Nephron progenitor cell (in vitro differentiated cells): Measurements from ENCODE around the gene UBE2J2.
"Not testable (repeated sequence)": the region's sequence is repeated elsewhere in the genome, so short reads cannot be mapped to it uniquely, and the experiment has no call there.

Source experiments
- DNase-seq: peaks from one replicate; pipeline ENCODE4 v3.0.0; 2021
- H3K27ac Mint-ChIP-seq: 2 replicates; pipeline ENCODE4 v1.8.0; 2021; ENCODE audit warnings: mild to moderate bottlenecking, moderate library complexity, mixed read lengths
- H3K27me3 Mint-ChIP-seq: 2 replicates; pipeline ENCODE4 v1.8.0; 2021; ENCODE audit warnings: mild to moderate bottlenecking, low read depth, mixed read lengths; ENCODE audit not compliant: poor library complexity
- H3K36me3 Mint-ChIP-seq: 2 replicates; pipeline ENCODE4 v1.8.0; 2021; ENCODE audit warnings: low read depth, mixed read lengths
- H3K4me1 Mint-ChIP-seq: 2 replicates; pipeline ENCODE4 v1.8.0; 2021; ENCODE audit warnings: mixed read lengths
- H3K4me3 Mint-ChIP-seq: 2 replicates; pipeline ENCODE4 v1.8.0; 2021; ENCODE audit warnings: mild to moderate bottlenecking, moderate library complexity, mixed read lengths
- H3K9me3 Mint-ChIP-seq: 2 replicates; pipeline ENCODE4 v1.8.0; 2021; ENCODE audit warnings: mild to moderate bottlenecking, moderate library complexity, mixed read lengths
- TF ChIP-seq, protein P1 (sequence below): fragments of 200-600 bp; sonication (generic); IDR thresholded peaks from 2 replicates; pipeline ENCODE4 v1.5.0; 2021; ENCODE audit warnings: antibody characterized with exemption

UBE2J2 gene

DNA sequence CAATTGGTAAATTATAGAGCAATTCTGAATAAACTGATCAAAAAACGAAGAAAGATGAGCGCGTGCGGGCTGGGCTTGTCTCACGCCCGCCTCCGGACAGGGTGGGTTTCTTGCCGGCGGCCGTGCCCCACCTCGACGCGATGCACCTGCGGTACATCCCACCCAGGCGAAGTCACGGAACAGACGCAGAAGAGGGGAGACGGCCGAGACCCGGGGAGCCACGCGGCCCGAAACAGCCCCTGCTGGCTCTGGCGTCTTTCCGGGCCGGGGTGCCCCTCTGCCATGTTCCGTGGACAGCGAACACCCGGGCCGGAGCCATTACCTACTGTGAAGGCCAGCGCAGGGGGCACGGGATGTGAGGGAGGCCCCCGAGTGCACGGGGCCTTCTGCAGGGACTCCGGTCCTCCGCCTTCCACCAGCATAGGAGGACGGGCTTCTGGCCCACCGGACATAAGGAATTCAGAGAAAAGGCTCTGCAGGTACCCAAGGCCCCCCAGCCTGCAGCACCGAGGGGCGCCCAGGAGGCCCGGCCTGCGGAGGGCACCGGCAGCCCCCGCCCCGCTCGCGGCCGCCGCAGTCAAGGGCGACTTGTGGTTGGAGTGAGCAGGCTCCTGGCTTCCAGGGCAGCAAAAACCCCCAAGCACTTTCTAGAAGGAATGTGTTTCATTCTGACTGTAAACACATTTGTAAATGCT, 19.5 kb downstream of the UBE2J2 start:
- DNase-seq: no peak
- TF ChIP-seq, protein P1, sequence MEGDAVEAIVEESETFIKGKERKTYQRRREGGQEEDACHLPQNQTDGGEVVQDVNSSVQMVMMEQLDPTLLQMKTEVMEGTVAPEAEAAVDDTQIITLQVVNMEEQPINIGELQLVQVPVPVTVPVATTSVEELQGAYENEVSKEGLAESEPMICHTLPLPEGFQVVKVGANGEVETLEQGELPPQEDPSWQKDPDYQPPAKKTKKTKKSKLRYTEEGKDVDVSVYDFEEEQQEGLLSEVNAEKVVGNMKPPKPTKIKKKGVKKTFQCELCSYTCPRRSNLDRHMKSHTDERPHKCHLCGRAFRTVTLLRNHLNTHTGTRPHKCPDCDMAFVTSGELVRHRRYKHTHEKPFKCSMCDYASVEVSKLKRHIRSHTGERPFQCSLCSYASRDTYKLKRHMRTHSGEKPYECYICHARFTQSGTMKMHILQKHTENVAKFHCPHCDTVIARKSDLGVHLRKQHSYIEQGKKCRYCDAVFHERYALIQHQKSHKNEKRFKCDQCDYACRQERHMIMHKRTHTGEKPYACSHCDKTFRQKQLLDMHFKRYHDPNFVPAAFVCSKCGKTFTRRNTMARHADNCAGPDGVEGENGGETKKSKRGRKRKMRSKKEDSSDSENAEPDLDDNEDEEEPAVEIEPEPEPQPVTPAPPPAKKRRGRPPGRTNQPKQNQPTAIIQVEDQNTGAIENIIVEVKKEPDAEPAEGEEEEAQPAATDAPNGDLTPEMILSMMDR: no peak
- Mint-ChIP-seq H3K27ac (no peak overlapping the region), H3K27me3 (peaks cover 3% of the 10 kb centered on the region), H3K4me3 (no peak overlapping the region), H3K9me3 (no peaks in the 10 kb centered on the region), H3K36me3 (peaks cover 41% of the 10 kb centered on the region), H3K4me1 (peaks cover 18% of the 10 kb centered on the region)

DNA sequence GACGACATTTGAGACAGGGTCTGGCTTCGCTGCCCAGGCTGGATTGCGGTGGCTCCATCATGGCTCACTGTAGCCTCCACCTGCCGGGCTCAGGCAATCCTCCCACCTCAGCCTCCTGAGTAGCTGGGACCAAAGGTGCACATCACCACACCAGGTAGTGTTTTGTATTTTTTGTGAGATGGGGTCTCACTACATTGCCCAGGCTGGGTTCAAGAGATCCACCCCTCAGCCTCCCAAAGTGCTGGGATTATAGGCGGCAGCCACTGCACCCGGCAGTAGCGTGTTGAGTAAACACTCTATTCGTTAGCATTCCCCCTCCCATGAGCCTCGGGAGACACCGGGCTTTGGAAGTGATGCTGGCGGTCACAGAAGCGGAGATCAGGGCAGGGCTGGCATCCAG, 20.3 kb downstream of the UBE2J2 start:
- no peak overlapping the region for H3K4me3 Mint-ChIP-seq
- H3K27me3 Mint-ChIP-seq: peaks cover 3% of the 10 kb centered on the region
- H3K36me3 Mint-ChIP-seq: peaks cover 37% of the 10 kb centered on the region
- TF ChIP-seq, protein P1: no peak
- peaks cover 18% of the 10 kb centered on the region for H3K4me1 Mint-ChIP-seq
- DNase-seq: no peak
- H3K27ac Mint-ChIP-seq: no peak overlapping the region
- H3K9me3 Mint-ChIP-seq: no peaks in the 10 kb centered on the region

DNA sequence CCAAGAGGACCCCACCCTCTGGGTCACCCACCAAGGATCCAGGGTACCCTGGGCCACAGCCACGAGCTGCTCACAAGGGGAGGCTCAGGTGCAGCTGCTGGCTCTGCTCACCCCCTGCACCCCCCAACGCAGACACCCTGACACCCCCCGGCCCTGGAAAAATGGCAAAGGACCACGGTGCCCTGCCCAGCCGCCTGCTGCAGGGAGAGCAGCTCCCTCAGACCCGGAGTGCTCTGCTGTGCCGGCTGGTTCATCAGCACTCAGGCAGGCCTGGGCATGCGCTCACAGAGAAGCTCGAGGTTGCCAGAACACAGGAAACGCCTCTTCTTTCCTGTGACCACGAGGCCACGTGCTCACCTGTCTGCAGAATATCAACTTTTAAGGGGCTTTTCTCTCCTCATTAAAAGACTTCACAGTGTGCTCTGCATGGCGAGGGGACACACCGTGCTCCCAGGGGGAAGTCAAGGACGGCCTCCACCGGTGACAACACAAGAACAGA, 22.8 kb downstream of the UBE2J2 start:
- Mint-ChIP-seq H3K4me1 (peaks cover 13% of the 10 kb centered on the region), H3K27me3 (peaks cover 15% of the 10 kb centered on the region), H3K4me3 (no peak overlapping the region), H3K9me3 (no peaks in the 10 kb centered on the region), H3K27ac (peak overlapping the region; percentile 32), H3K36me3 (peaks cover 19% of the 10 kb centered on the region)
- no peak for DNase-seq
- TF ChIP-seq, protein P1: no peak

DNA sequence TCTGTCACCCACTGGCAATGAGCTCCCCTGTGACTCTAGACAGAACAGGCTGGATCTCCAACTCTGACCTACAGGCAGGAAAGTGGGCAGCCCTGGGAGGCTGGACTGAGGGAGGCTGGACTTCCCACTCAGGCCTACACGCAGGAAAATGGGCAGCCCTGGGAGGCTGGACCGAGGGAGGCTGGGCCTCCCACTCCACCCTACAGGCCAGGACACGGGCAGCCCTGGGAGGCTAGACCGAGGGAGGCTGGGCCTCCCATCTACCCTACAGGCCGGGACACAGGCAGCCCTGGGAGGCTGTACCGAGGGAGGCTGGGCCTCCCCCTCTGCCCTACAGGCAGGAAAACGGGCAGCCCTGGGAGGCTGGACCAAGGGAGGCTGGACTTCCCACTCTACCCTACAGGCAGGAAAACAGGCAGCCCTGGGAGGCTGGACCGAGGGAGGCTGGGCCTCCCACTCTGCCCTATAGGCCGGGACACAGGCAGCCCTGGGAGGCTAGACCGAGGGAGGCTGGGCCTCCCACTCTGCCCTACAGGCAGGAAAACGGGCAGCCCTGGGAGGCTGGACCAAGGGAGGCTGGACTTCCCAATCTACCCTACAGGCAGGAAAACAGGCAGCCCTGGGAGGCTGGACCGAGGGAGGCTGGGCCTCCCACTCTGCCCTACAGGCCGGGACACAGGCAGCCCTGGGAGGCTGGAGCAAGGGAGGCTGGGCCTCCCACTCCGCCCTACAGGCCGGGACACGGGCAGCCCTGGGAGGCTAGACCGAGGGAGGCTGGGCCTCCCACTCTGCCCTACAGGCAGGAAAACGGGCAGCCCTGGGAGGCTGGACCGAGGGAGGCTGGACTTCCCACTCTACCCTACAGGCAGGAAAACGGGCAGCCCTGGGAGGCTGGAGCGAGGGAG, 25.4 kb downstream of the UBE2J2 start:
- H3K9me3 Mint-ChIP-seq, H3K36me3 Mint-ChIP-seq, DNase-seq, H3K4me3 Mint-ChIP-seq, H3K27ac Mint-ChIP-seq: not testable (repeated sequence)
- H3K27me3 Mint-ChIP-seq: peaks cover 16% of the 10 kb centered on the region
- peaks cover 13% of the 10 kb centered on the region for H3K4me1 Mint-ChIP-seq

DNA sequence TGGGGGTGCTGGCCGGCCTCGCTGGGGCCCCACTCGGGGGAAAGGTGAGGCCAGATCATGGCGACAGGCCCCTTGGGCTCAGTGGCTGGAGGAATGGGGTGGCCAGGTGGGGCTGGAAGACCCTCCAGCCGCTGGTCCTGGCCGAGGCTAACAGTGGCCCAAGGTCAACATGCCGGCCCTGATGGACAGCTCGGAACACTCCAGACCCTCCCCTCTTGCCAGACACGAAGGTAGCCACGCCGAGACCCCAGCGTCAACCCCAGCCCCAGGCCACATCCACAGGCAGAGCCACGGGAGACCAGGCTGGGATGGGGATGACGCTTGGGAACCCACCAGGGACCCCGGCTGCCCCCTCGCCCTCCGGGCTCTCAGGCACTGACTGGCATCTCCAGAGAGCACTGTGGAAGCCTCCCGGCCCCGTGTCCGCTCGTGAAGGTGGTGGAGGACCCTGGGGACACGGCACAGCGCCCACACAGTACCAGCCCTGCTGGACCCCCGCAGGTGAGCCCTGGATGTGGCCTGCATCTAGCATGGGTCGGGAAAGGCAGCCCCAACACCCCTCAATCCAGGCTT, 26.2 kb downstream of the UBE2J2 start:
- no peaks in the 10 kb centered on the region for H3K9me3 Mint-ChIP-seq
- TF ChIP-seq, protein P1: no peak
- no peak for DNase-seq
- H3K27me3 Mint-ChIP-seq: peaks cover 16% of the 10 kb centered on the region
- H3K36me3 Mint-ChIP-seq: peaks cover under 1% of the 10 kb centered on the region
- H3K4me1 Mint-ChIP-seq: peaks cover 5% of the 10 kb centered on the region
- no peak overlapping the region for H3K4me3 Mint-ChIP-seq
- H3K27ac Mint-ChIP-seq: no peak overlapping the region
